HG03378 (cell line): ENCODE measurements around the gene DDX1.
"Not testable (repeated sequence)": the region's sequence is repeated elsewhere in the genome, so short reads cannot be mapped to it uniquely, and the experiment has no call there.

ENCODE experiments used
- ATAC-seq: cut with Tn5 transposase; IDR thresholded peaks from one replicate; pipeline ENCODE4 v1.9.1; 2021; ENCODE audit warnings: mild to moderate bottlenecking, moderate library complexity; ENCODE audit not compliant: unreplicated experiment

The DDX1 gene

GRCh38 chr2:15614545-15615300 lies 23.1 kb downstream of the DDX1 start:
- ATAC-seq: no peak

DNA sequence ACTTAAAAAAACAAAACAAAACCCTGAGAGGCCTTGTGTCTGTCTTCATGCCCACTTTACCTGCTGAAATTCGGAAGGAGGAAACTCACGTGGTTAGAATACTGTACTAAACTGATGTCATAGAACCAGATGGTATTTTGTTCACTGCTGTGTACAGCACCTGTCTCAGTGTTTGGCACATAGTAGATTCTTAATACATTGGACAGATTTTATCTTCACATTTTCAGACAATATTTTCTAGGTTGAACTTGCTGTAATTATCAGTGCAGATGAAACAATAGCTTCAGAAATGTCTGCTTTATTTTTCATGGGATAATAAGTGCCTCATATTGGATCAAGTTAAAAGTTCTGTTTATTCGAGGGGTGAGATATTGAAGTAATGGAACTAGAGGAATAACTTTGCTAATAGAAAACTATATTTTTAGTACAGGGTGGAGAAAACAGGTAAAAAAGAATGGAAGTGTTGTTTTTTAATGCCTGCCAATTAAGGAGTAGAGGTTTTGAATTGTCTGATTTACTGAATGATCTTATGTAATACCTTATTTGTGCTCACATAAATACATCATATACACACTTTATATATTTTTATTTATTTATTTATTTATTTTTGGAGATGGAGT lies 23.7 kb downstream of the DDX1 start:
- ATAC-seq: no peak

DNA sequence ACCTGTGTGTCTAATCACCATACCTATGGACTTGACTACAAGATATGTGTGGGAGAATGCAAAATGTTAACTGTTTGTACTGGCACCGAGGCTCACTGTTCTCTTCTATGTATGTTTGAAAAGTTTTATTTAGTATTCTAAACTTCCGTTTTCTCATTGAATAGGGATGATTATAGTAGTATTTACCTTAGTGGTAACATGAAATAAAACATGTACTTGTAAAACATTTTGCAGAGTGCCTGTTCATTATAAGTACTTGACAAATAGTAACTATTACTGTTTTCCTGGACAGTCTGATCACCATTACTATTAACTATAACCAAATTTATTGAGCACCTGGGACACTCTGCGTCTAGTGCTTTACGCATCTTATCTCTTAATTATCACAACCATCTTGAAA lies 24.8 kb downstream of the DDX1 start:
- ATAC-seq: no peak

- no peak for ATAC-seq
Measured at GRCh38 chr2:15616850-15617777, 25.4 kb downstream of the DDX1 start.

DNA sequence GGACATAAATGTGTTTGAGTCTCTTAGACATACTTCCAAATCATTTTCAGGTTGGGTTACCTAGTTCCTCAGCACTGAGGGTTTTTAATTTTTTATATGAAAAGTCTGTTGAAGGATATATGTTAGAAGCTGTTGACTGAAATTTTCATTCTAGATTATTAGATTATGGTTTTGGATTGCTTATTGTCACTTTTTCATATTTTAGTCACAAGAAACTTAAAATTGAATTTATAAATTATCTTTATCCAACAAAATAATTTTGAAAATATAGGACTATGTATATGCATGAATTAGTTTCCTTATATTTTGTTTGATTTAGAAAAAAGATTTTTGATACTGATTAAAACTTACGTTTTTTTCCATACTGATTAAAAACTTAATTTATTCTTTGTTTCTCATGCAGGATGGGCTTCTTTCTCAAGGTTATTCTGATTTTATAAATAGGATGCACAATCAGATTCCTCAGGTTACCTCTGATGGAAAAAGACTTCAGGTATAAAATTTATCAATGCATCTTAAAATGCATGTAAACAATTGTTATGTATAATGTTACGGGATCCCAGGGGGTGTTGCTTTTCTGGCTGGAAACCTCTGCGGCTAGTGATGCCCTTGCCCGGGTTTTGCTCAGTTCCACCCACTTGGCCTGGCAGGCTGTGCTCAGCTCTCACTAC lies 26.2 kb downstream of the DDX1 start:
- no peak for ATAC-seq

DNA sequence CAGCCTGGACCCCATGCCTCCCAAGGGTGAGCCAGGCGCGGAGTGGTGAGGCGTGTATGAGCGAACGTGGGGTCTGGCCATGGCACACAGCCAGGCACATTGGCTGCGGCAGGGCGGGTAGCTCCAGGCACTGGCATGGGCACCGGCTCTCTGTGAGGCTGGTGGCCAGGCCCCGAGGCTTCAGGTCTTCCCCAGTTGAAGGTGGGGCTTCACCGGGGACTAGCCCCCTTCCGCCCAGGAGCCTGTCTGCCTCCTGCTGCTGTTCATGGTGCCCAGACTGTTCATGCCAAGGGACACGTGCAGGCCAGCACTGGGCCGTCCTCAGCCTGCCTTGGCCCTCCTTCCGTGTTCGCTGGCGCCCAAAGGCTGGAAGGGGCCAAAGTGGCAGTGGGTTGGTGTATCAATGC lies 26.8 kb downstream of the DDX1 start:
- no peak for ATAC-seq

DNA sequence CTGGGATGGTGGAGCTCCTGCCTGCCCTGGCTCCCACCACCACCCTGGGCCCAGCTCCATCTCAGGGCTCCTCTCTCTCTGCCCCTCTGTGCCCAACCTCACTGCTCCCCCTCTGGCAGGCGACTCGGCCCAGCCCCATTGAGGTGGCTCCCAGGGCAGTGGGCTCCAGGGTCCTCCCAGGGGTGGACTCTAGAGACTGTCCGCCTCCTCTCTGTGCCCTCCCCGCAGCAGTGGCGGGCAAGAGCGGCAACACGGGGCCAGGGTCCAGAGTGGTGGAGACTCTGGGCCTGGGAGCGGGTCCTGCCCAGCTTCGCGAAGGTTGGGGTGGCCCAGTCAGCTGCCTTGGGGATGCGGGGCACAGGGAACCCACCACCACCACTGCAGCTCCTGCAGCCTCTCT lies 27.4 kb downstream of the DDX1 start:
- no peak for ATAC-seq

- no peak for ATAC-seq
Measured at GRCh38 chr2:15619510-15619909, 27.8 kb downstream of the DDX1 start.

DNA sequence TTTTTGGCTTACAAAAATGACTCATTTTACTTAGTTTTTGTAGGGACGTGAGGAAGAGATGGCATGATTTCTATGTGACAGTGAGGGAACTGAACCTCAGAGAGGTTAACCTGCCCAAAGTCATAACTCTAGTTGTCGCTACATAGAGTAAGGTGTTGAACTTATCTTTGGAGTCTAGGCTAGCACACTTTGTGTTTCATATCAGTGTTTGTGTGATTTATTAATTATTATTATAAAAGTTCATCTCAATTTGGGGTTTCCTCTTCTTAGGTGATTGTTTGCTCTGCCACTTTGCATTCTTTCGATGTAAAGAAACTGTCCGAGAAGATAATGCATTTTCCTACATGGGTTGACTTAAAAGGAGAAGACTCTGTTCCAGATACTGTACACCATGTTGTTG lies 28.3 kb downstream of the DDX1 start:
- ATAC-seq: no peak

GRCh38 chr2:15620340-15620739 lies 28.7 kb downstream of the DDX1 start:
- ATAC-seq: no peak

DNA sequence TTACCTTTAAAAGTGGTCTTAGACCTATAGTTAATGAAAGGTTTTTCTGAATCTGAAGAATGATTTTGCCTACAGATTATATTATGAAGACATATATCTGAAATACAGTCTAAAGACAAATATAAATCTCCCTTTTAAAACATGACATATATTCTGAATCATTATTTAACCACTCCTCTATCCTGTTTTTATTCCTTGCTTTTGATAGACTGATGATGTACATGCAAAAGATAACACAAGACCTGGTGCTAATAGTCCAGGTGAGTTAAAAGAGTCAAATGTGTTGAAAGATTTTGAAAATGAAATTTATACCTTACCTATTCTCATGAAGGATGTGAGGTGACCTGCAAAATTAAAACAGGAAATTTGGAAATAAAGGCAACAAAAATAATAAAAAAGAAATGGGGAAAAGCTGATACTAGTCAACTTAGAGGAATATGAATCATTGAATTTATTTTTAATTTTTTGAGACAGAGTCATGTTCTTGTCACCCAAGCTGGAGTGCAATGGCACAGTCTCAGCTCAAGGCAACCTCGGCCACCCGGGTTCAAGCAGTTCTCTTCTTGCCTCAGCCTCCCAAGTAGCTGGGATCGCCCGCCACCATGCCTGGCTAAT lies 29.3 kb downstream of the DDX1 start:
- ATAC-seq: no peak

GRCh38 chr2:15621472-15621870 lies 29.8 kb downstream of the DDX1 start:
- ATAC-seq: not testable (repeated sequence)

DNA sequence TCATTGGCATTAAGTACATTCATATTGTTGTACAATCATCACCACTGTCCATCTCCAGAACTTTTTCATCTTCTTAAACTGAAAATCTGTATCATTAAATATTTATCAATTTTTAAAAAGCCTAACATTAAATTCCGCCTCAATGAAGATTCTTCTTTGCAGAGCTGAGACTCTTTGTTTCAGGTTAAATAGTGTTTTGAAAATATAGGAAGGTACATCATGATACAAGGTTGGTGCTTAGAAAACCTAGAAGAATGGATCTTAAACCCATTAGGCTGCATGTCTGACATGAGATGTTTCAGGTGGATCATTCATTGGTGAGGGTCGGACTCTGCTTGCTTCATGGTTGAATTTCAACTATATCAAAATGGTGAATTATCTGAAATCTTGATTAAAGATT lies 30.5 kb downstream of the DDX1 start:
- no peak for ATAC-seq

- ATAC-seq: no peak
Measured at GRCh38 chr2:15622614-15623480, 31.2 kb downstream of the DDX1 start.

GRCh38 chr2:15623481-15623796 lies 31.8 kb downstream of the DDX1 start:
- no peak for ATAC-seq

- ATAC-seq: no peak
Measured at GRCh38 chr2:15623898-15624541, 32.4 kb downstream of the DDX1 start.

GRCh38 chr2:15624903-15625302 lies 33.2 kb downstream of the DDX1 start:
- no peak for ATAC-seq

DNA sequence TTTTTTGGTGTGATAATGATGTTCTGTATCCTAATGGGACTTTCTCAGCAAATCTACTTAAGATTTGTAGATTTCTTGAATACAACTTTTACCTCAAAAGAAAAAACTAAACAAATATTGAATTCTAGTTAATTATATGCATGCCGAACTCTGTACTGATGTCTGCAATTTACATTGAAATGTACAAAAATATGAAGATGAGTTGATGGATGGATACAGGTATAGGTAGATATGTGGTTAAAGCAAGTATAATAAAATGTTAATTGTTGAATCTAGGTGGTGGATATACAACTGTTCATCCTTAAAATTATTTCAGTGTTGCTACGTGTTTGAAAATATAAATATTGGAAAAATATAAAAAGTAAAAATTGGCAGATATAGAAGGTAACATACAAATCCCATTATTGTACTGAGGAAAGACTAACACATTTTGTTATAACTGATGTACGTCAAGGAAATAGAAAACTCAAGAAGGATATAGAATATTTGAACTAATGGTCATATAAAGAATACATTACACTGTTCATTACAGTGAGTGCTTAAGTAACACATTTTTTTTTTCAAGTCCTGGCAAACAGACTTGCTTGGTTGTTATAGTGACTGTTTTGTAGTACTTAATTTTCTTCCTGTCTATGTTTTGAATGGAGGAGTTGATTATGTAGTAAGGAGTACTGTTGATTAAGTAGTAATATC lies 33.8 kb downstream of the DDX1 start:
- no peak for ATAC-seq

DNA sequence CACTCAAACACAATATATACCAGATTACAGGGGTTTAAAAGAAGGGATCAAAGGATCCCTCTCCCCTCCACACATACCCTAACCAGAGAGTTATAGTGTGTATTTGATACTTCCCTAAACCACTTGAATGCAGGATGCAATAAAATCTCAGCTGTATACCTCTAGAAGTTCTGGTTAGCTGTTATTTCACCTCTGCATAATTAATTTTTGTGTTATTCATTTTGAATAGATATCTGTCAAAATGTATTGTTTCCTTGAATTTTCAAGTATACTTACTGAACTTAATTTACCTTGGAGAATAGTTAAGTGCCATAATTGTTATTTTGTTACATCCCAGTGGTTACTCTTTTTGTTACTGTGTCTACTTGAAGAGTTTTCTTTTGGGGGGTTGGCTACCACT lies 34.5 kb downstream of the DDX1 start:
- ATAC-seq: no peak
